Measurements from ENCODE around the gene SLC27A6. TPM values are rescaled to one million over a fixed set of nuclear protein-coding genes. Genes with fewer than 3 reads are reported as not detected.

Gene SLC27A6, protein sequence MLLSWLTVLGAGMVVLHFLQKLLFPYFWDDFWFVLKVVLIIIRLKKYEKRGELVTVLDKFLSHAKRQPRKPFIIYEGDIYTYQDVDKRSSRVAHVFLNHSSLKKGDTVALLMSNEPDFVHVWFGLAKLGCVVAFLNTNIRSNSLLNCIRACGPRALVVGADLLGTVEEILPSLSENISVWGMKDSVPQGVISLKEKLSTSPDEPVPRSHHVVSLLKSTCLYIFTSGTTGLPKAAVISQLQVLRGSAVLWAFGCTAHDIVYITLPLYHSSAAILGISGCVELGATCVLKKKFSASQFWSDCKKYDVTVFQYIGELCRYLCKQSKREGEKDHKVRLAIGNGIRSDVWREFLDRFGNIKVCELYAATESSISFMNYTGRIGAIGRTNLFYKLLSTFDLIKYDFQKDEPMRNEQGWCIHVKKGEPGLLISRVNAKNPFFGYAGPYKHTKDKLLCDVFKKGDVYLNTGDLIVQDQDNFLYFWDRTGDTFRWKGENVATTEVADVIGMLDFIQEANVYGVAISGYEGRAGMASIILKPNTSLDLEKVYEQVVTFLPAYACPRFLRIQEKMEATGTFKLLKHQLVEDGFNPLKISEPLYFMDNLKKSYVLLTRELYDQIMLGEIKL
- 10 to 100 TPM; 19.8 to 33.7 (median 26.5) TPM for total RNA-seq

DNA sequence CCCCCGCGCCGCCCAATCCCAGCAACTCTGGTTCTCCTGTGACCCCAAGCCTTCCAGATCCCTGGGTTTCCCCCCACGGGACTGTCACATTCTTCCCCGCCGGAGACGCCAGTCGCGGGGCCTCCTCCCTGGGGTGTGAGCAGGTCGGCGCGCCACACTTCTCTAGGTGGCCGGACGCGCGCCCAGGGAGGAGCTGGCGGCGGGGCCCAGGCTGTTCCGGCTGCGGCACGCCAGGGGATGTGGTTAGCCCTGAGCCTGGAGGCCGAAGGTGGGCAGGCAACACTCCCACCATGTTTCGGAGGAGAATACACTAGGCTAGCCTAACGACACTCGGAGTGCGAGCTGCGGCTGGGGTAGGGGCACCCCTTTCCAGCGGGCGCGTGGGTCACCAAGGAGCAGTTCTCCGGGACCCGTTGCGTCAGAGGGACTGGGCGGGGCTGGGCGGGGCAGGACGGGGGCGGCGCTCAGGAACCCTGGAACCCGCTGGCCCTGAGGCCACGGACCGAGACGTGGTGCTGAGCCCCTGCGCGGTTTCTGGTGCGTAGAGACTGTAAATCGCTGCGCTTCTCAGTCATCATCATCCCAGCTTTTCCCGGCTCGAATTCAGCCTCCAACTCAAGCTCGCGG, at the start of gene SLC27A6:
SLC27A6 (plus strand) TSS at position 478 of the 627 bp plus-strand sequence. CDS start 650 bp downstream, outside the sequence.
- TF ChIP-seq CTCF (IDR thresholded peaks at IDR 0.05) (no peak), EP300 (IDR thresholded peaks at IDR 0.05) (no peak), POLR2A (IDR thresholded peaks at IDR 0.05) (no peak)
- 2 to 3% methylated on average over 14 to 37 of the region's 51 CpGs for WGBS, 2 donors
- Histone ChIP-seq H3K4me1 (peaks cover 0 to 14% (median 0%) of the 10 kb centered on the region in 4 donors), H3K27me3 (peaks cover 0 to 17% of the 10 kb centered on the region in 2 donors), H3K27ac (peak within 1 kb of the TSS in 2 of 4 donors; percentile 28 to 56), H3K36me3 (no peaks in the 10 kb centered on the region), H3K9me3 (peaks cover 0 to 17% (median 2%) of the 10 kb centered on the region in 4 donors), H3K4me3 (peak within 1 kb of the TSS; percentile 12 to 49 (median 23))
- no peak for DNase-seq (ENCODE audit: low spot score in 2 of 2)

DNA sequence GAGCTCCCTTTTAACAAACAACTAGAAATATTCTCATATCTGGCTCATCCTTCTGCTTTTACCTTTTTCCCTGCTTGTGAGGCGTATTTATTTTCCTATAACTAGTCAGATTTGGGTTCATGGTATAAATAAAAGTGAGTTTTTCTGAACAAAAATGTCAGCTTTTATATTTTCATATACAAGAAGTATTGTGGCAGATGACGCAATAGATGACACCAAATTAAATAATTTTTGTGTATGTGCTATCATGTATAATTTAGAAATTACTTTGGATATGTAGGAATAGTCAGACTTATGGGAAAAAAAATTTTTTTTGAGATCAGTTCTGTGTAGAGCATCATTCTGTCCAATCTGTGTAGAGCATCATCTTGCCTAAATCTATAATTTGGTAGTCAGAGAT, 45.7 kb upstream of the SLC27A6 start:
- TF ChIP-seq POLR2A (IDR thresholded peaks at IDR 0.05) (no peak), CTCF (IDR thresholded peaks at IDR 0.05) (no peak), EP300 (IDR thresholded peaks at IDR 0.05) (no peak)
- Histone ChIP-seq H3K9me3 (no peaks in the 10 kb centered on the region), H3K4me1 (no peaks in the 10 kb centered on the region), H3K27ac (no peak overlapping the region), H3K4me3 (no peak overlapping the region), H3K27me3 (no peaks in the 10 kb centered on the region), H3K36me3 (no peaks in the 10 kb centered on the region)
- 92 to 94% methylated on average over 2 of the region's 2 CpGs for WGBS, 2 donors
- DNase-seq (ENCODE audit: low spot score in 2 of 2): no peak

- Histone ChIP-seq H3K9me3 (no peaks in the 10 kb centered on the region), H3K4me1 (no peaks in the 10 kb centered on the region), H3K4me3 (no peak overlapping the region), H3K27me3 (no peaks in the 10 kb centered on the region), H3K27ac (no peak overlapping the region), H3K36me3 (no peaks in the 10 kb centered on the region)
- TF ChIP-seq EP300 (IDR thresholded peaks at IDR 0.05) (no peak), POLR2A (IDR thresholded peaks at IDR 0.05) (no peak), CTCF (IDR thresholded peaks at IDR 0.05) (no peak)
- WGBS, 2 donors: 77 to 88% methylated on average over 2 of the region's 2 CpGs
- DNase-seq (ENCODE audit: low spot score in 2 of 2): no peak
Measured at GRCh38 chr5:128920345-128921215, 44.7 kb upstream of the SLC27A6 start.

DNA sequence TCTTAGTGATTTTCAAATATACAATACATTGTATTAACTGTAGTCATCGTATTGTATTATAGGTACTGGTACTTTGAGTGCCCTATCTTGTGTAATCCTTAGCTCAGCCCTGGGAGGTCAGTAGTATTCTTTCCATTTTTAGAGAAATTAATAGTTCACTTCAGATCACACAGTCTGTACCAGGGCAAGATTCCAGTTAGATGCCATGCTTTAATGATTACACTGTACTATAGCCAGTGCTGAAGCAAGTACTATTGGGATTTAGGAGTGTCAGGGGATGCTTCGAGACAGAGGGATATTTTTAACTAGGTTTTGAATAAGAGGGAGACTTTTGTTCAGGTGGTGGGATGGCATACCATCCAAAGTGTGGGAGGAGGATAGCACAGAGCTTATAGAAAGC, 41.0 kb upstream of the SLC27A6 start:
- no peak overlapping the region for H3K27ac ChIP-seq
- DNase-seq (ENCODE audit: low spot score in 2 of 2): no peak
- TF ChIP-seq EP300 (IDR thresholded peaks at IDR 0.05): no peak
- TF ChIP-seq POLR2A (IDR thresholded peaks at IDR 0.05): no peak
- TF ChIP-seq CTCF (IDR thresholded peaks at IDR 0.05): no peak
- WGBS, 2 donors: 82 to 84% methylated on average over 2 of the region's 2 CpGs
- H3K36me3 ChIP-seq: no peaks in the 10 kb centered on the region
- no peaks in the 10 kb centered on the region for H3K4me1 ChIP-seq
- no peak overlapping the region for H3K4me3 ChIP-seq
- no peaks in the 10 kb centered on the region for H3K9me3 ChIP-seq
- H3K27me3 ChIP-seq: no peaks in the 10 kb centered on the region

Data from tibial nerve (tissue), 4 donors.